ENCODE results near the gene SFTPB. TPM values are rescaled to one million over a fixed set of nuclear protein-coding genes. Genes with fewer than 3 reads are reported as not detected.

Gene SFTPB
- total RNA-seq, 1 donor from 2014 or later = not detected

GRCh38 chr2:85642725-85643124 lies 25.3 kb downstream of the SFTPB start:
- H3K36me3 ChIP-seq = peaks cover 100% of the 10 kb centered on the region
- intact Hi-C loops (cut with micrococcal nuclease) = loop anchor here (10.0 kb wide), 1 partner anchor 62 kb away; no protein-coding TSS in a partner anchor

GRCh38 chr2:85635636-85636035 lies 32.4 kb downstream of the SFTPB start:
- no peak overlapping the region for H3K27ac ChIP-seq (replicated peaks)
- H3K9me3 ChIP-seq (replicated peaks) = no peaks in the 10 kb centered on the region
- peaks cover 95% of the 10 kb centered on the region for H3K36me3 ChIP-seq
- DNase-seq = no peak
- intact Hi-C loops (cut with micrococcal nuclease) = loop anchor here (5.0 kb wide), 1 partner anchor 182 kb away; no protein-coding TSS in a partner anchor
- TF ChIP-seq, protein P1, sequence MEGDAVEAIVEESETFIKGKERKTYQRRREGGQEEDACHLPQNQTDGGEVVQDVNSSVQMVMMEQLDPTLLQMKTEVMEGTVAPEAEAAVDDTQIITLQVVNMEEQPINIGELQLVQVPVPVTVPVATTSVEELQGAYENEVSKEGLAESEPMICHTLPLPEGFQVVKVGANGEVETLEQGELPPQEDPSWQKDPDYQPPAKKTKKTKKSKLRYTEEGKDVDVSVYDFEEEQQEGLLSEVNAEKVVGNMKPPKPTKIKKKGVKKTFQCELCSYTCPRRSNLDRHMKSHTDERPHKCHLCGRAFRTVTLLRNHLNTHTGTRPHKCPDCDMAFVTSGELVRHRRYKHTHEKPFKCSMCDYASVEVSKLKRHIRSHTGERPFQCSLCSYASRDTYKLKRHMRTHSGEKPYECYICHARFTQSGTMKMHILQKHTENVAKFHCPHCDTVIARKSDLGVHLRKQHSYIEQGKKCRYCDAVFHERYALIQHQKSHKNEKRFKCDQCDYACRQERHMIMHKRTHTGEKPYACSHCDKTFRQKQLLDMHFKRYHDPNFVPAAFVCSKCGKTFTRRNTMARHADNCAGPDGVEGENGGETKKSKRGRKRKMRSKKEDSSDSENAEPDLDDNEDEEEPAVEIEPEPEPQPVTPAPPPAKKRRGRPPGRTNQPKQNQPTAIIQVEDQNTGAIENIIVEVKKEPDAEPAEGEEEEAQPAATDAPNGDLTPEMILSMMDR (IDR thresholded peaks at IDR 0.05; ENCODE audit: borderline replicate concordance) = no peak
- H3K4me3 ChIP-seq = no peak overlapping the region
- H3K4me1 ChIP-seq = peaks cover 10% of the 10 kb centered on the region
- H3K27me3 ChIP-seq (ENCODE audit: low read depth) = no peaks in the 10 kb centered on the region

More at GRCh38 chr2:85642725-85643124, 25.3 kb downstream of the SFTPB start:
- Histone ChIP-seq H3K4me3 (no peak overlapping the region), H3K9me3 (replicated peaks) (no peaks in the 10 kb centered on the region), H3K4me1 (peaks cover 2% of the 10 kb centered on the region), H3K27ac (replicated peaks) (no peak overlapping the region), H3K27me3 (ENCODE audit: low read depth) (no peaks in the 10 kb centered on the region)
- TF ChIP-seq, protein P1 (IDR thresholded peaks at IDR 0.05; ENCODE audit: borderline replicate concordance) = no peak
- DNase-seq = no peak

GRCh38 chr2:85635011-85635410 lies 33.0 kb downstream of the SFTPB start:
- Histone ChIP-seq H3K4me3 (no peak overlapping the region), H3K9me3 (replicated peaks) (no peaks in the 10 kb centered on the region), H3K27me3 (ENCODE audit: low read depth) (no peaks in the 10 kb centered on the region), H3K4me1 (peaks cover 10% of the 10 kb centered on the region), H3K36me3 (peaks cover 95% of the 10 kb centered on the region), H3K27ac (replicated peaks) (no peak overlapping the region)
- intact Hi-C loops (cut with micrococcal nuclease) = loop anchor here (5.0 kb wide), 1 partner anchor 182 kb away; no protein-coding TSS in a partner anchor
- TF ChIP-seq, protein P1 (IDR thresholded peaks at IDR 0.05; ENCODE audit: borderline replicate concordance) = no peak
- DNase-seq = no peak

DNA sequence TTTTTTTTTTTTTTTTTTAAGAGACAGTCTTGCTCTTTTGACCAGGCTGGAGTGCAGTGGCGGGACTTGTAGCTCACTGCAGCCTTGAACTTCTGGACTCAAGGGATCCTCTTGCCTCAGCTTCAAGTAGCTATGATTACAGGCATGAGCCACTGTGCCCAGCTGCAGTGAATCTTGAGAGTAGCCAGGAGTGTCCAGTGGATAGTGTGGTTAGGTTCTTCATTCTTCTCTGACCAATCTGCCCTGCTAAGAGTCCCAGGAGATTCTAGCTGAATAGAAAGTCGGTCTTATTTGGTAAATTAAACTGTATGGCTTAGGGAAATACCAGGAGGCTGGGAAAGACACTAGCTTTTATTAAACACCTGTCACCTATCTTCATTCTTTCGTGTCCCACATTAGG lies 36.7 kb downstream of the SFTPB start:
- DNase-seq = no peak
- Histone ChIP-seq H3K4me1 (peaks cover 6% of the 10 kb centered on the region), H3K27me3 (ENCODE audit: low read depth) (no peaks in the 10 kb centered on the region), H3K4me3 (no peak overlapping the region), H3K36me3 (peaks cover 97% of the 10 kb centered on the region), H3K27ac (replicated peaks) (no peak overlapping the region), H3K9me3 (replicated peaks) (no peaks in the 10 kb centered on the region)
- intact Hi-C loops (cut with micrococcal nuclease) = no loop called here
- TF ChIP-seq, protein P1 (IDR thresholded peaks at IDR 0.05; ENCODE audit: borderline replicate concordance) = no peak

DNA sequence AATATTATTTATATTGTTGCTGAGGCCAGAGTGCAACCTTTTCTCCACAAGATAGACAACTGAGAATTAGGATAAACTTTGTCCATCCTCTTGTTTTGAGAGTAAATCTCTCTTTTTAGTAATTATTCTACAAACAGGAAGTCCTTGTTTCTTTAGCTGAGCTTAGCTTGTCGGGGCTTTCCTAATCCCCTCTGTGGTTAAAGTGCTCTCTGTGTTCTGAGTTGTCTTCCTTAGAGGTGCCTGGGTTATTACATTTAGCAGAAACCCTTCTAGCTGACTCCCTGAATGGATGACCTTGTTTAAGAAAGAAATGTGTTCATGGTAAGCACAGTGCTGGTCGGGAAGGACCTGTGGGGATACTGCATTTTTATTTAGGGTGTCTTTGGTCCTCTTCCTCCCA lies 39.3 kb downstream of the SFTPB start:
- Histone ChIP-seq H3K27me3 (ENCODE audit: low read depth) (no peaks in the 10 kb centered on the region), H3K27ac (replicated peaks) (no peak overlapping the region), H3K9me3 (replicated peaks) (no peaks in the 10 kb centered on the region), H3K4me1 (peaks cover 12% of the 10 kb centered on the region), H3K4me3 (no peak overlapping the region), H3K36me3 (peaks cover 100% of the 10 kb centered on the region)
- TF ChIP-seq, protein P1 (IDR thresholded peaks at IDR 0.05; ENCODE audit: borderline replicate concordance) = no peak
- DNase-seq = no peak
- intact Hi-C loops (cut with micrococcal nuclease) = no loop called here
